WTC11 (cell line): ENCODE data around the gene USP54. TPM values are rescaled to one million over a fixed set of nuclear protein-coding genes. Genes with fewer than 3 reads are reported as not detected.

Experiments
- ATAC-seq: fragments of 200-7000 bp; cut with Tn5 transposase; 2 replicates; pipeline ENCODE4 v1.10.0; 2021; ENCODE audit warnings: mild to moderate bottlenecking, moderate library complexity
- CTCF ChIA-PET: fragments of 300-600 bp; sonication (Branson Sonifier 250); formaldehyde crosslinking; loops from one replicate; lab custom pipeline; 2021; ENCODE audit warnings: antibody characterized with exemption; lab: Charles Lee
- POLR2A ChIA-PET: fragments of 350-600 bp; sonication (Branson Sonifier 250); formaldehyde crosslinking; loops from one replicate; lab custom pipeline; 2021; ENCODE audit warnings: antibody characterized with exemption; lab: Charles Lee
- DNase-seq: peaks from one replicate; pipeline ENCODE4 v3.0.0; 2021; ENCODE audit warnings: low spot score
- H3K27ac Mint-ChIP-seq: 2 replicates; pipeline ENCODE4 v1.8.0; 2021; ENCODE audit warnings: mixed read lengths
- H3K27me3 Mint-ChIP-seq: 2 replicates; pipeline ENCODE4 v1.8.0; 2021; ENCODE audit warnings: low read depth, mild to moderate bottlenecking, moderate library complexity, mixed read lengths
- H3K36me3 Mint-ChIP-seq: 2 replicates; pipeline ENCODE4 v1.8.0; 2021; ENCODE audit warnings: mixed read lengths
- H3K4me1 Mint-ChIP-seq: 2 replicates; pipeline ENCODE4 v1.8.0; 2022; ENCODE audit warnings: mixed read lengths
- H3K4me3 Mint-ChIP-seq: 2 replicates; pipeline ENCODE4 v1.8.0; 2021; ENCODE audit warnings: mild to moderate bottlenecking, moderate library complexity, mixed read lengths
- H3K9me3 Mint-ChIP-seq: 2 replicates; pipeline ENCODE4 v1.8.0; 2021; ENCODE audit warnings: mixed read lengths
- AFF4 ChIP-seq: sonication (generic); formaldehyde crosslinking; IDR thresholded peaks from 2 replicates; pipeline ENCODE4 v1.8.1; 2023; ENCODE audit warnings: mild to moderate bottlenecking, missing genetic modification reagents, borderline replicate concordance
- ARID4B ChIP-seq: sonication (generic); formaldehyde crosslinking; IDR thresholded peaks from 2 replicates; pipeline ENCODE4 v1.8.0; 2023; ENCODE audit warnings: missing genetic modification reagents, mild to moderate bottlenecking, borderline replicate concordance
- FOXP1 ChIP-seq: sonication (generic); formaldehyde crosslinking; IDR thresholded peaks from 2 replicates; pipeline ENCODE4 v1.8.0; 2022; ENCODE audit warnings: missing genetic modification reagents, mild to moderate bottlenecking, moderate library complexity, borderline replicate concordance
- FOXP4 ChIP-seq: sonication (generic); formaldehyde crosslinking; IDR thresholded peaks from 2 replicates; pipeline ENCODE4 v1.8.0; 2022; ENCODE audit warnings: mild to moderate bottlenecking, missing genetic modification reagents
- HMGA2 ChIP-seq: fragments of 250-450 bp; sonication (Bioruptor Pico); IDR thresholded peaks from 2 replicates; pipeline ENCODE4 v1.4.0; 2021; ENCODE audit warnings: mild to moderate bottlenecking, moderate library complexity
- NFYB ChIP-seq: sonication (generic); formaldehyde crosslinking; conservative IDR thresholded peaks from 2 replicates; pipeline ENCODE4 v1.8.0; 2022; ENCODE audit warnings: low read depth, missing genetic modification reagents
- OVOL2 ChIP-seq: fragments of 250-450 bp; sonication (Bioruptor Pico); IDR thresholded peaks from 2 replicates; pipeline ENCODE4 v1.9.0; 2021; ENCODE audit warnings: mild to moderate bottlenecking, borderline replicate concordance
- RELA ChIP-seq: sonication (generic); formaldehyde crosslinking; IDR thresholded peaks from 2 replicates; pipeline ENCODE4 v1.8.1; 2022; ENCODE audit warnings: missing genetic modification reagents, mild to moderate bottlenecking, borderline replicate concordance
- RORB ChIP-seq: fragments of 250-450 bp; sonication (Bioruptor Pico); IDR thresholded peaks from 2 replicates; pipeline ENCODE4 v1.9.0; 2021; ENCODE audit warnings: mild to moderate bottlenecking
- SMAD4 ChIP-seq: sonication (generic); formaldehyde crosslinking; IDR thresholded peaks from 2 replicates; pipeline ENCODE4 v1.8.0; 2022; ENCODE audit warnings: mild to moderate bottlenecking, missing genetic modification reagents
- SOX15 ChIP-seq: fragments of 250-450 bp; sonication (Bioruptor Pico); IDR thresholded peaks from 2 replicates; pipeline ENCODE4 v1.9.0; 2021; ENCODE audit warnings: mild to moderate bottlenecking
- TEAD1 ChIP-seq: sonication (generic); formaldehyde crosslinking; IDR thresholded peaks from 2 replicates; pipeline ENCODE4 v1.8.0; 2022; ENCODE audit warnings: mild to moderate bottlenecking, missing genetic modification reagents
- TEAD4 ChIP-seq: sonication (generic); formaldehyde crosslinking; IDR thresholded peaks from 2 replicates; pipeline ENCODE4 v1.8.0; 2022; ENCODE audit warnings: mild to moderate bottlenecking, missing genetic modification reagents
- ZNF396 ChIP-seq: fragments of 250-450 bp; sonication (Bioruptor Pico); IDR thresholded peaks from 2 replicates; pipeline ENCODE4 v1.8.0; 2021; ENCODE audit warnings: mild to moderate bottlenecking, moderate library complexity, borderline replicate concordance
- ZNF532 ChIP-seq: fragments of 250-450 bp; sonication (Bioruptor Pico); IDR thresholded peaks from 2 replicates; pipeline ENCODE4 v1.9.0; 2021; ENCODE audit warnings: mild to moderate bottlenecking, borderline replicate concordance
- total RNA-seq: library from RNA; stranded (reverse); gene quantifications from 3 replicates; pipeline ENCODE4 v1.2.3, GENCODE V29; 2021
- TF ChIP-seq, protein P1 (sequence below): sonication (generic); formaldehyde crosslinking; IDR thresholded peaks from 2 replicates; pipeline ENCODE4 v1.8.1; 2023; ENCODE audit warnings: mild to moderate bottlenecking, moderate library complexity, missing genetic modification reagents
- TF ChIP-seq, protein P2 (sequence below): sonication (generic); formaldehyde crosslinking; IDR thresholded peaks from 2 replicates; pipeline ENCODE4 v1.8.1; 2023; ENCODE audit warnings: mild to moderate bottlenecking, missing genetic modification reagents, moderate library complexity
- TF ChIP-seq, protein P3 (sequence below): sonication (generic); formaldehyde crosslinking; IDR thresholded peaks from 2 replicates; pipeline ENCODE4 v1.8.0; 2022; ENCODE audit warnings: mild to moderate bottlenecking, missing genetic modification reagents
- TF ChIP-seq, protein P4 (sequence below): fragments of 250-450 bp; sonication (Bioruptor Pico); IDR thresholded peaks from 2 replicates; pipeline ENCODE4 v1.9.0; 2021; ENCODE audit warnings: moderate library complexity, mild to moderate bottlenecking, inconsistent platforms, borderline replicate concordance

Gene USP54
- total RNA-seq, 1 experiment from 2014 or later: 39.8 TPM

DNA sequence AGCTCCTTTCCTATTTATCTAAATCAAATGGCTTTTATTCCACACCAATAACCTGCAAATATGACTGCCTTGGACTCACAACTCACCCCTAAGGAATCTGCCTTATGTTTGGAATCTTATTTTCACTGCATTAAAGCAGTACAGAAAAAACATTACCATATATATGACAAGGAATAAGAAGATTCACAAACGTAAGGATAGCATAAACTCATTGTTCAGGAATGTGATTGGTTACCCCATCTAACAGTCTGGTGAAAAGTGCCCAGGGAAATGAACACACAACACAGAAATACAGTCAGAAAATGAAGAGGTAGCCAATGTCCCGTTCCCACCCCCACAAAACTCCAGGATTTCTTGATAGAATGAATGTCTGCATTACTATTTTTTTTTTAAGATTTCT is 97.4 kb downstream of the USP54 start:
- Mint-ChIP-seq H3K4me3 (peak overlapping the region; percentile 53), H3K27ac (0 out of 2 replicates have a peak overlapping the region, but pooled peaks have one; percentile 42), H3K27me3 (no peaks in the 10 kb centered on the region), H3K9me3 (no peaks in the 10 kb centered on the region), H3K4me1 (peaks cover 21% of the 10 kb centered on the region), H3K36me3 (peaks cover 4% of the 10 kb centered on the region; the same call in 1 of the 2 replicates)
- no peak for DNase-seq
- ChIA-PET CTCF (no interaction called here), POLR2A (no interaction called here)
- no peak for ATAC-seq
- TF ChIP-seq OVOL2 (no peak), RORB (CRISPR knock-in tag) (no peak), FOXP4 (CRISPR knock-in tag) (no peak), NFYB (CRISPR knock-in tag) (no peak), AFF4 (CRISPR knock-in tag) (no peak), RELA (CRISPR knock-in tag) (no peak), ZNF396 (CRISPR knock-in tag) (no peak), ZNF532 (CRISPR knock-in tag) (no peak), SMAD4 (CRISPR knock-in tag) (no peak), ARID4B (CRISPR knock-in tag) (no peak), HMGA2 (CRISPR knock-in tag) (no peak), SOX15 (no peak), FOXP1 (CRISPR knock-in tag) (no peak), TEAD4 (no peak), TEAD1 (CRISPR knock-in tag) (no peak)
- TF ChIP-seq, protein P1, sequence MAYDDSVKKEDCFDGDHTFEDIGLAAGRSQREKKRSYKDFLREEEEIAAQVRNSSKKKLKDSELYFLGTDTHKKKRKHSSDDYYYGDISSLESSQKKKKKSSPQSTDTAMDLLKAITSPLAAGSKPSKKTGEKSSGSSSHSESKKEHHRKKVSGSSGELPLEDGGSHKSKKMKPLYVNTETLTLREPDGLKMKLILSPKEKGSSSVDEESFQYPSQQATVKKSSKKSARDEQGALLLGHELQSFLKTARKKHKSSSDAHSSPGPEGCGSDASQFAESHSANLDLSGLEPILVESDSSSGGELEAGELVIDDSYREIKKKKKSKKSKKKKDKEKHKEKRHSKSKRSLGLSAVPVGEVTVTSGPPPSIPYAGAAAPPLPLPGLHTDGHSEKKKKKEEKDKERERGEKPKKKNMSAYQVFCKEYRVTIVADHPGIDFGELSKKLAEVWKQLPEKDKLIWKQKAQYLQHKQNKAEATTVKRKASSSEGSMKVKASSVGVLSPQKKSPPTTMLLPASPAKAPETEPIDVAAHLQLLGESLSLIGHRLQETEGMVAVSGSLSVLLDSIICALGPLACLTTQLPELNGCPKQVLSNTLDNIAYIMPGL: no peak
- TF ChIP-seq, protein P2, sequence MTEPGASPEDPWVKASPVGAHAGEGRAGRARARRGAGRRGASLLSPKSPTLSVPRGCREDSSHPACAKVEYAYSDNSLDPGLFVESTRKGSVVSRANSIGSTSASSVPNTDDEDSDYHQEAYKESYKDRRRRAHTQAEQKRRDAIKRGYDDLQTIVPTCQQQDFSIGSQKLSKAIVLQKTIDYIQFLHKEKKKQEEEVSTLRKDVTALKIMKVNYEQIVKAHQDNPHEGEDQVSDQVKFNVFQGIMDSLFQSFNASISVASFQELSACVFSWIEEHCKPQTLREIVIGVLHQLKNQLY (CRISPR knock-in tag): no peak
- TF ChIP-seq, protein P3, sequence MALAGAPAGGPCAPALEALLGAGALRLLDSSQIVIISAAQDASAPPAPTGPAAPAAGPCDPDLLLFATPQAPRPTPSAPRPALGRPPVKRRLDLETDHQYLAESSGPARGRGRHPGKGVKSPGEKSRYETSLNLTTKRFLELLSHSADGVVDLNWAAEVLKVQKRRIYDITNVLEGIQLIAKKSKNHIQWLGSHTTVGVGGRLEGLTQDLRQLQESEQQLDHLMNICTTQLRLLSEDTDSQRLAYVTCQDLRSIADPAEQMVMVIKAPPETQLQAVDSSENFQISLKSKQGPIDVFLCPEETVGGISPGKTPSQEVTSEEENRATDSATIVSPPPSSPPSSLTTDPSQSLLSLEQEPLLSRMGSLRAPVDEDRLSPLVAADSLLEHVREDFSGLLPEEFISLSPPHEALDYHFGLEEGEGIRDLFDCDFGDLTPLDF: no peak
- TF ChIP-seq, protein P4, sequence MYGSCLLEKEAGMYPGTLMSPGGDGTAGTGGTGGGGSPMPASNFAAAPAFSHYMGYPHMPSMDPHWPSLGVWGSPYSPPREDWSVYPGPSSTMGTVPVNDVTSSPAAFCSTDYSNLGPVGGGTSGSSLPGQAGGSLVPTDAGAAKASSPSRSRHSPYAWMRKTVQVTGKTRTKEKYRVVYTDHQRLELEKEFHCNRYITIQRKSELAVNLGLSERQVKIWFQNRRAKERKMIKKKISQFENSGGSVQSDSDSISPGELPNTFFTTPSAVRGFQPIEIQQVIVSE: no peak
